ENCODE results near the gene TIA1. TPM values are rescaled to one million over a fixed set of nuclear protein-coding genes. Genes with fewer than 3 reads are reported as not detected.
A peak's percentile ranks its signal among the peaks of the same experiment; 100 is the strongest.

The TIA1 gene
- total and polyA plus RNA-seq, 4 donors = 231 to 249 (median 240) TPM

- 100% methylated on average over 1 of the region's 1 CpG for WGBS (ENCODE audit: insufficient coverage)
- Histone ChIP-seq H3K27me3 (ENCODE audit: control insufficient read depth, insufficient read depth, low read length) (no peaks in the 10 kb centered on the region), H3K4me1 (ENCODE audit: control insufficient read depth, insufficient read depth, low read length) (peaks cover 18% of the 10 kb centered on the region), H3K27ac (ENCODE audit: low read depth, low read length) (no peak overlapping the region), H3K36me3 (ENCODE audit: control insufficient read depth, insufficient read depth, low read length) (peaks cover 32% of the 10 kb centered on the region), H3K9me3 (ENCODE audit: control insufficient read depth, insufficient read depth, low read length) (no peaks in the 10 kb centered on the region), H3K4me3 (ENCODE audit: low read depth, low read length) (no peak overlapping the region)
- DNase-seq (ENCODE audit: low read depth in 4 of 6, low spot score in 6 of 6) = no peak
Measured at GRCh38 chr2:70261501-70261900, 13.1 kb upstream of the TIA1 start.

GRCh38 chr2:70258532-70258875 lies 10.1 kb upstream of the TIA1 start:
- DNase-seq (ENCODE audit: low read depth in 4 of 6, low spot score in 6 of 6) = peak in 1 of 6 donors; percentile 59
- Histone ChIP-seq H3K9me3 (ENCODE audit: control insufficient read depth, insufficient read depth, low read length) (no peaks in the 10 kb centered on the region), H3K36me3 (ENCODE audit: control insufficient read depth, insufficient read depth, low read length) (peaks cover 16% of the 10 kb centered on the region), H3K27me3 (ENCODE audit: control insufficient read depth, insufficient read depth, low read length) (no peaks in the 10 kb centered on the region), H3K27ac (ENCODE audit: low read depth, low read length) (peak overlapping the region; percentile 90), H3K4me1 (ENCODE audit: control insufficient read depth, insufficient read depth, low read length) (peaks cover 18% of the 10 kb centered on the region), H3K4me3 (ENCODE audit: low read depth, low read length) (peak overlapping the region; percentile 68)
- 3% methylated on average over 12 of the region's 12 CpGs for WGBS (ENCODE audit: insufficient coverage)

- Histone ChIP-seq H3K4me3 (ENCODE audit: low read depth, low read length) (no peak overlapping the region), H3K9me3 (ENCODE audit: control insufficient read depth, insufficient read depth, low read length) (no peaks in the 10 kb centered on the region), H3K27ac (ENCODE audit: low read depth, low read length) (no peak overlapping the region), H3K4me1 (ENCODE audit: control insufficient read depth, insufficient read depth, low read length) (peaks cover 18% of the 10 kb centered on the region), H3K27me3 (ENCODE audit: control insufficient read depth, insufficient read depth, low read length) (no peaks in the 10 kb centered on the region), H3K36me3 (ENCODE audit: control insufficient read depth, insufficient read depth, low read length) (peaks cover 10% of the 10 kb centered on the region)
- WGBS (ENCODE audit: insufficient coverage) = 92% methylated on average over 2 of the region's 8 CpGs
- no peak for DNase-seq (ENCODE audit: low read depth in 4 of 6, low spot score in 6 of 6)
Measured at GRCh38 chr2:70255637-70256314, 7.3 kb upstream of the TIA1 start.

- Histone ChIP-seq H3K9me3 (ENCODE audit: control insufficient read depth, insufficient read depth, low read length) (no peaks in the 10 kb centered on the region), H3K4me1 (ENCODE audit: control insufficient read depth, insufficient read depth, low read length) (peaks cover 8% of the 10 kb centered on the region), H3K27ac (ENCODE audit: low read depth, low read length) (no peak overlapping the region), H3K27me3 (ENCODE audit: control insufficient read depth, insufficient read depth, low read length) (no peaks in the 10 kb centered on the region), H3K36me3 (ENCODE audit: control insufficient read depth, insufficient read depth, low read length) (no peaks in the 10 kb centered on the region), H3K4me3 (ENCODE audit: low read depth, low read length) (no peak overlapping the region)
- DNase-seq (ENCODE audit: low read depth in 4 of 6, low spot score in 6 of 6) = no peak
- 63% methylated on average over 6 of the region's 16 CpGs for WGBS (ENCODE audit: insufficient coverage)
Measured at GRCh38 chr2:70250434-70250833, 2.0 kb upstream of the TIA1 start.

GRCh38 chr2:70247364-70248180 lies 856 bp downstream of the TIA1 start:
- Histone ChIP-seq H3K4me3 (ENCODE audit: low read depth, low read length) (peak overlapping the region; percentile 90), H3K27me3 (ENCODE audit: control insufficient read depth, insufficient read depth, low read length) (no peaks in the 10 kb centered on the region), H3K4me1 (ENCODE audit: control insufficient read depth, insufficient read depth, low read length) (peaks cover 17% of the 10 kb centered on the region), H3K9me3 (ENCODE audit: control insufficient read depth, insufficient read depth, low read length) (no peaks in the 10 kb centered on the region), H3K36me3 (ENCODE audit: control insufficient read depth, insufficient read depth, low read length) (no peaks in the 10 kb centered on the region), H3K27ac (ENCODE audit: low read depth, low read length) (peak overlapping the region; percentile 100)
- 0% methylated on average over 14 of the region's 20 CpGs for WGBS (ENCODE audit: insufficient coverage)
- peak in 4 of 6 donors; percentile 10 to 83 (median 60) for DNase-seq (ENCODE audit: low read depth in 4 of 6, low spot score in 6 of 6)

- Histone ChIP-seq H3K9me3 (ENCODE audit: control insufficient read depth, insufficient read depth, low read length) (no peaks in the 10 kb centered on the region), H3K4me1 (ENCODE audit: control insufficient read depth, insufficient read depth, low read length) (peaks cover 22% of the 10 kb centered on the region)
Measured at GRCh38 chr2:70243806-70244584, 4.4 kb downstream of the TIA1 start.

GRCh38 chr2:70242552-70242951 lies 5.9 kb downstream of the TIA1 start:
- H3K27ac ChIP-seq (ENCODE audit: low read depth, low read length) = no peak overlapping the region
- H3K36me3 ChIP-seq (ENCODE audit: control insufficient read depth, insufficient read depth, low read length) = peaks cover 11% of the 10 kb centered on the region
- DNase-seq (ENCODE audit: low read depth in 4 of 6, low spot score in 6 of 6) = no peak
- no peaks in the 10 kb centered on the region for H3K27me3 ChIP-seq (ENCODE audit: control insufficient read depth, insufficient read depth, low read length)
- no peaks in the 10 kb centered on the region for H3K9me3 ChIP-seq (ENCODE audit: control insufficient read depth, insufficient read depth, low read length)
- no peak overlapping the region for H3K4me3 ChIP-seq (ENCODE audit: low read depth, low read length)
- H3K4me1 ChIP-seq (ENCODE audit: control insufficient read depth, insufficient read depth, low read length) = peaks cover 22% of the 10 kb centered on the region
- whole genome bisulfite sequencing (ENCODE audit: insufficient coverage) = 25% methylated on average over 1 of the region's 4 CpGs

More at GRCh38 chr2:70243806-70244584, 4.4 kb downstream of the TIA1 start:
- no peak overlapping the region for H3K4me3 ChIP-seq (ENCODE audit: low read depth, low read length)
- peaks cover 8% of the 10 kb centered on the region for H3K36me3 ChIP-seq (ENCODE audit: control insufficient read depth, insufficient read depth, low read length)
- 83% methylated on average over 1 of the region's 5 CpGs for WGBS (ENCODE audit: insufficient coverage)
- no peak overlapping the region for H3K27ac ChIP-seq (ENCODE audit: low read depth, low read length)
- no peak for DNase-seq (ENCODE audit: low read depth in 4 of 6, low spot score in 6 of 6)
- H3K27me3 ChIP-seq (ENCODE audit: control insufficient read depth, insufficient read depth, low read length) = no peaks in the 10 kb centered on the region

GRCh38 chr2:70241340-70241739 lies 7.1 kb downstream of the TIA1 start:
- WGBS (ENCODE audit: insufficient coverage) = 97% methylated on average over 4 of the region's 8 CpGs
- H3K4me1 ChIP-seq (ENCODE audit: control insufficient read depth, insufficient read depth, low read length) = peaks cover 18% of the 10 kb centered on the region

GRCh38 chr2:70240599-70240998 lies 7.8 kb downstream of the TIA1 start:
- Histone ChIP-seq H3K4me1 (ENCODE audit: control insufficient read depth, insufficient read depth, low read length) (peaks cover 14% of the 10 kb centered on the region), H3K27ac (ENCODE audit: low read depth, low read length) (no peak overlapping the region), H3K9me3 (ENCODE audit: control insufficient read depth, insufficient read depth, low read length) (no peaks in the 10 kb centered on the region), H3K36me3 (ENCODE audit: control insufficient read depth, insufficient read depth, low read length) (peaks cover 17% of the 10 kb centered on the region), H3K4me3 (ENCODE audit: low read depth, low read length) (no peak overlapping the region), H3K27me3 (ENCODE audit: control insufficient read depth, insufficient read depth, low read length) (no peaks in the 10 kb centered on the region)
- no CpG with 5 or more reads among the region's 3 CpGs for WGBS (ENCODE audit: insufficient coverage)
- no peak for DNase-seq (ENCODE audit: low read depth in 4 of 6, low spot score in 6 of 6)

More at GRCh38 chr2:70241340-70241739, 7.1 kb downstream of the TIA1 start:
- peaks cover 17% of the 10 kb centered on the region for H3K36me3 ChIP-seq (ENCODE audit: control insufficient read depth, insufficient read depth, low read length)
- no peaks in the 10 kb centered on the region for H3K27me3 ChIP-seq (ENCODE audit: control insufficient read depth, insufficient read depth, low read length)
- no peak for DNase-seq (ENCODE audit: low read depth in 4 of 6, low spot score in 6 of 6)
- no peak overlapping the region for H3K27ac ChIP-seq (ENCODE audit: low read depth, low read length)
- H3K9me3 ChIP-seq (ENCODE audit: control insufficient read depth, insufficient read depth, low read length) = no peaks in the 10 kb centered on the region
- H3K4me3 ChIP-seq (ENCODE audit: low read depth, low read length) = no peak overlapping the region

Measured in spinal cord (tissue), 10 donors.